GM18507 (cell line): ENCODE measurements around the gene BRICD5.

Source experiments
- DNase-seq: peaks from one replicate; pipeline ENCODE4 v3.0.0; 2011; ENCODE audit warnings: low read depth; ENCODE audit not compliant: insufficient read length; ENCODE audit errors: extremely low spot score
- FAIRE-seq: peaks from 2 replicates; lab custom pipeline; 2011; peaks lifted over from hg19 to GRCh38; lab: Jason Lieb, UNC

BRICD5 gene

GRCh38 chr16:2238150-2238837, 27.6 kb upstream of the BRICD5 start:
- FAIRE-seq (no peak), DNase-seq (no peak)

- FAIRE-seq (no peak), DNase-seq (no peak)
Measured at GRCh38 chr16:2237493-2238149, 27.0 kb upstream of the BRICD5 start.

GRCh38 chr16:2237102-2237482, 26.4 kb upstream of the BRICD5 start:
- DNase-seq (no peak), FAIRE-seq (no peak)

GRCh38 chr16:2236337-2237101, 25.9 kb upstream of the BRICD5 start, which contains the start of gene DNASE1L2:
TSS of gene DNASE1L2 (plus strand) at chr16:2236444. CDS start at chr16:2236817, 373 bp downstream.
- FAIRE-seq (no peak), DNase-seq (no peak)

GRCh38 chr16:2235695-2236336, 25.2 kb upstream of the BRICD5 start:
- no peak for DNase-seq
- no peak for FAIRE-seq

GRCh38 chr16:2235234-2235651, 24.6 kb upstream of the BRICD5 start:
- no peak for DNase-seq
- FAIRE-seq: no peak

GRCh38 chr16:2234813-2235170, 24.1 kb upstream of the BRICD5 start:
- FAIRE-seq (no peak), DNase-seq (no peak)

- DNase-seq (no peak), FAIRE-seq (no peak)
Measured at GRCh38 chr16:2233872-2234812, 23.5 kb upstream of the BRICD5 start.

- DNase-seq (no peak), FAIRE-seq (no peak)
Measured at GRCh38 chr16:2233046-2233775, 22.5 kb upstream of the BRICD5 start.

- FAIRE-seq: no peak
- DNase-seq: no peak
Measured at GRCh38 chr16:2232094-2232990, 21.7 kb upstream of the BRICD5 start.

- no peak for DNase-seq
- FAIRE-seq: no peak
Measured at GRCh38 chr16:2231016-2231931, 20.6 kb upstream of the BRICD5 start.

- no peak for FAIRE-seq
- no peak for DNase-seq
Measured at GRCh38 chr16:2230376-2230775, 19.7 kb upstream of the BRICD5 start.

GRCh38 chr16:2229632-2230250, 19.1 kb upstream of the BRICD5 start:
- no peak for DNase-seq
- no peak for FAIRE-seq

GRCh38 chr16:2229091-2229490, 18.4 kb upstream of the BRICD5 start:
- FAIRE-seq: no peak
- no peak for DNase-seq

- no peak for FAIRE-seq
Measured at GRCh38 chr16:2228161-2228824, 17.6 kb upstream of the BRICD5 start.

GRCh38 chr16:2226918-2227317, 16.3 kb upstream of the BRICD5 start:
- DNase-seq: no peak
- no peak for FAIRE-seq

More at GRCh38 chr16:2228161-2228824, 17.6 kb upstream of the BRICD5 start:
- no peak for DNase-seq
